Measurements from ENCODE around the gene ZFAND2A. TPM values are rescaled to one million over a fixed set of nuclear protein-coding genes. Genes with fewer than 3 reads are reported as not detected.

The ZFAND2A gene
- total RNA-seq, 1 donor, result 11.7 TPM

DNA sequence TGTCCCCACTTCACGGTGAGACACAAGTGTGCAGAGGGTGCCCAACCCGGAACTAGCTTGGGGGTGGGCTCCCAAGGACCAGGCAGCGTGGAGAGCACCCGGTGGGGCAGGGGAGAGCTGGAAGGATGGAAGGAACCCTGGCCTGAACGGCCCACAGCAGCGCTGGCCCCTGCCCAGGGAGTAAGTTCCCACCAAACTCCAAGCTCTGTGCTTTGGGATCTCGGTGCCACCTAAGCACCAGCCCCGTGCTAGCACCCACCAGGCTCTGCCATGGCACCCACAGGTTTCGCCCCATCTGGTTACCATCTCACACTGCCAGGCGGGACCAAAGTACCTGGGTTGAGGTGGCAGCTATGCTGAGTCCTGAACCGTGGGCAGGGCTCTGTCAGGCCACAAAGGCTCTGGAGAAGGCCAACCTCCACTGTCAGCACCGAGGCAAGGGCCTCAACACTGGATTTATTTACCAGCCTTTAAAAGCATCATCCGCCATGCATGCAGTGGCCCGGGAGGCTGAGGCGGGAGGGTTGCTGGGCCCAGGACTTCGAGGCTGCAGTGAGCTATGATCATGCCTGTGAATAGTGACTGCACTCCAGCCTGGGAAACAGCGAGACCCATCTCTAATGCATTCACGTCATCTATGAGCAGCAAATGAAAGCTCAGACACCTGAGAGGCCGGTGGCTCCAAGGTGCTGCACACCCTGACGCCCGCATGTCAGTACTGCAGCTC, 56.0 kb downstream of the ZFAND2A start:
- TF ChIP-seq, protein P1, sequence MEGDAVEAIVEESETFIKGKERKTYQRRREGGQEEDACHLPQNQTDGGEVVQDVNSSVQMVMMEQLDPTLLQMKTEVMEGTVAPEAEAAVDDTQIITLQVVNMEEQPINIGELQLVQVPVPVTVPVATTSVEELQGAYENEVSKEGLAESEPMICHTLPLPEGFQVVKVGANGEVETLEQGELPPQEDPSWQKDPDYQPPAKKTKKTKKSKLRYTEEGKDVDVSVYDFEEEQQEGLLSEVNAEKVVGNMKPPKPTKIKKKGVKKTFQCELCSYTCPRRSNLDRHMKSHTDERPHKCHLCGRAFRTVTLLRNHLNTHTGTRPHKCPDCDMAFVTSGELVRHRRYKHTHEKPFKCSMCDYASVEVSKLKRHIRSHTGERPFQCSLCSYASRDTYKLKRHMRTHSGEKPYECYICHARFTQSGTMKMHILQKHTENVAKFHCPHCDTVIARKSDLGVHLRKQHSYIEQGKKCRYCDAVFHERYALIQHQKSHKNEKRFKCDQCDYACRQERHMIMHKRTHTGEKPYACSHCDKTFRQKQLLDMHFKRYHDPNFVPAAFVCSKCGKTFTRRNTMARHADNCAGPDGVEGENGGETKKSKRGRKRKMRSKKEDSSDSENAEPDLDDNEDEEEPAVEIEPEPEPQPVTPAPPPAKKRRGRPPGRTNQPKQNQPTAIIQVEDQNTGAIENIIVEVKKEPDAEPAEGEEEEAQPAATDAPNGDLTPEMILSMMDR (IDR thresholded peaks at IDR 0.05; ENCODE audit: insufficient read depth, low read depth, low read length), result no peak
- no peak for DNase-seq (ENCODE audit: low read depth)
- no peak overlapping the region for H3K4me3 ChIP-seq (ENCODE audit: low read depth, low read length)

DNA sequence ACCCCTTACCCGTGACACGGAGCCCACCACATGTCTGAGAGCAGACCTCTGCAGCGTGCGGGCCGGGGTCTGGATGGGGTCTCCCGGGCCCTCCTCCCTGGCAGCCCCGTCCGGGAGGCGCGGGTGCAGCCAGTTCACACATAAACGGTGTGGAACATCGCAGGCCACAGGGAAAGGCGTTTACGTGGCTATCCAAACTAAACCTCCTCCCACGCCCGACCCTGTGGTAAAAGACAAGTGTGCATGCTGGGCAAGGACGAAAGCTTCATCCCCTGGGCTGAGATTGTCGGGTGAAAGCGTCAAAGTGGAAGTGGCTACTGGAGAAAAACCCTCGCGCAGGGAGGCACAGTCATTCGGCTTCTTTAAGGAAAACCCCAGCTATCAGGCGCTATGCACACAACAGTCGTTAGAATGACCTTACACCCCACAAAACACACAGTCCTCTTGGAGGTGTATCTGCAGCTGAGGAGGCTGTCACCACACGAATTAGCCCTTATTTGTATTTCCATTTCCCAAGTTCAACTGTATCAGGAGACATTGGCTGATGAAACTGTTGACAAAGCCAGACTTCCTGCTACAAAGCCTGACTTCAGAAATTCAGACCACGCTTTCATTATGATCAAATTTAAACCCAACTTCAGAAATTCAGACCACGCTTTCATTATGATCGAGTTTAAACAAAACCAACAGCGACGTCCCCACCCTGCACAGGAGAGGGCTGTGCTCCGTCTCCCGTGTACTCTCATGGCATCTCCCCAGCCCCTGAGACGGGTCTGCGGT, 56.8 kb downstream of the ZFAND2A start:
- no peak for DNase-seq (ENCODE audit: low read depth)
- no peak overlapping the region for H3K4me3 ChIP-seq (ENCODE audit: low read depth, low read length)
- TF ChIP-seq, protein P1 (IDR thresholded peaks at IDR 0.05; ENCODE audit: insufficient read depth, low read depth, low read length), result no peak

Other genes with a start within 250 kb of the ZFAND2A start
- 1.3 and 2.3 TPM in 2 replicates for gene ADAP1, start 205.5 kb downstream of the ZFAND2A start, total RNA-seq
- gene COX19, start 184.6 kb downstream of the ZFAND2A start, total RNA-seq, result 7.4 and 8.2 TPM in 2 replicates
- gene CYP2W1, start 177.0 kb downstream of the ZFAND2A start, total RNA-seq, result under 0.01 TPM in 1 of 2 replicates, not detected in the other
- gene GPR146, start 115.7 kb downstream of the ZFAND2A start, total RNA-seq, result under 0.01 TPM in 1 of 2 replicates, not detected in the other
- 1.9 and 2.6 TPM in 2 replicates for gene GPER1, start 72.1 kb downstream of the ZFAND2A start, total RNA-seq
- not detected in 2 replicates for gene UNCX, start 72.7 kb upstream of the ZFAND2A start, total RNA-seq